GM11168 (cell line): ENCODE measurements around the gene TNFSF8.

Experiments used
- in situ Hi-C: fragments of 300-500 bp; cut with MboI; formaldehyde crosslinking; loops from one replicate; pipeline ENCODE4 v1.12.0; 2022; ENCODE audit warnings: low sequenced_read_pairs; ENCODE audit not compliant: unreplicated experiment

The TNFSF8 gene

DNA sequence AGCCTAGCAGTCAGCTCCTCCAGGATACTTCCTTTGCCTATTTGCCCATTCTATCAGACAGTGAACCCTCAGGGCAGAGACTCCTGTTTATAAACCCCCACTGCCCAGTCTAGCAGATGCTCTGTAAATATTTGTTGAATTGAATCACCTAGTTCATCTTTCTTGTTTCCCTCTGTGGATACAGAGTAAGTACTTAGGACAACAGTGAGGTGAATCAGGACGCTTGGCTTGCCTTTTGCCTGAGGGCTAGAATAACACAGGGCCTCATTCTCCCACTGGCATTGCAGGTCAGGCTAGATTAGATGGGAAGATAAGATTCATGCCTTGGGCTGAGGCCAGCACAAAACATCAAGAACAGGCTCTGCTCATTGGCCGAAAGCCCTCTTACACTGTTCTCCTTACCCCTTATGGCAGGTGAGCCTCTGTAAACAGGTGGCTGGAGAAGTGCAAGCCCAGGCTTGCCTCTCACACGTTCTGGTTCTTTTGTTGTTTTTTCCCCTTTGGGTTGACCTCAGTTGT, 22.2 kb downstream of the TNFSF8 start:
- in situ Hi-C loops: loop anchor here (10.0 kb wide), 1 partner anchor 163 kb away; no protein-coding TSS in a partner anchor

DNA sequence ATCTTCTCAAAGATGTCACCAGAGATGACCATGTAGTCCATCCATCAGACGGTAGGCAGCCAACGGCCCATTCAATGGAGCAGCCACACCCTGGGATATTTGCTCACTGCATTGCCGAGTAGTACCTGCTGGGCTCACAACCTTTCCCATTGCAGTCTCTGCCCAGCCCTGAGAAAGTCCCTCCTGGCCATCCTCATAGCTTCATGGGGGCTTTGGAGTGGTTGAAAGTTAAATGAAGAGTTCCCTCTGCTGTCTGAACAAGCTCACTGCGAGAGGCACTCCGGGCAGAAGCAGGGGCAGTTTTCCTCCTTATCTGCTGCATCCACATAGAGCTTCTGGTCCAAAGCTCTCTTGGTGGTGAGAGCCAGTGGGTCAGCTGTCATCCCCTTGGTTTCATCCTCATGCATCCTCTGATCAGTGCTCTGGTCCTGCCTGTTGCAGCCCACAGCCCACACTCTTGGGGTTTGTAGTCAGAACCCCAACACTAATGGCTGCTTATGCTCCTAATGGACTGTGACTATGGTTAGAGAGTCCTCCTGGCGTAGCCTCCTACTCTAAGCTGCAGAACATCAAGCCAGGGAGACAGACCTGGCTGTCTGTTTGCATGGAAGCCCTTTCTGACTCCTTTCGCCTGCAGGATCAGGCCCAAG, 23.3 kb downstream of the TNFSF8 start:
- in situ Hi-C loops: loop anchor here (10.0 kb wide), 1 partner anchor 162 kb away; no protein-coding TSS in a partner anchor

DNA sequence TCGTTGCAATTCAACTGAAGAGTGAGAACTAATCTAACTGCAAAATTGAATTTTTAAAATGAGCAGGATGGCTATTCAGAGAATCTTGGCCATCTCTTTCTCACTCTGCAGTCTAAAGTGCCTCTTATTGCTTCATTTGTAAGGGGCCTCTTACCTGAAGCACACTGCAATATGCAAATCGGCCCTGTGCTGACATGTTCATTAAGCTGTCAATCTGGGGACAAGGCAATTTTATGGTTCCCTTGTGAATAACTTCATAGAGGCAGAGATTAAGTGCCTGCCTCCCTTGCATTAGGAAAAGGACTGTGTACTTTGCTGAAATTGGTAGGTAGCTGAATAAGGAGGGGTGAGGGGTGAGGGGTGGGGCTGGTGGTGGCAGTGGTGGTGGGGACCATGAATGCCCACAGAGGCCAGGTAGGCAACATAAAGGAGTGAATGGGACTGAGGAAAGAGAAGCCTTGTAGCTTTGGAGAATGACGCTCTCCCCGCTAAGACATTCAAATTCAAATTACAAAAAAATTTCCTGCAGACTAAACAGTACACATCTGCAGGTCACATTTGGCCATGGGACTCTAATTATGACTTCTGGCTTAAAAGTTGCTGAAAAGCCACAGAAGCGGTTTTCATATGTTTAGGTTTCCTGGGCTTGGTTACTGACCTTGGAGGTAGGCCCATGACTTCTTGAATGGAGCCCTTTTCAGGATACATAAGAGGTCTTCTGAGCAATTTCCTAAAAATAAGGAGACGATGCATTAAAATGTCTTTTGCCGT, 25.0 kb downstream of the TNFSF8 start:
- in situ Hi-C loops: loop anchor here (10.0 kb wide), 1 partner anchor 161 kb away; no protein-coding TSS in a partner anchor

- in situ Hi-C loops: loop anchor here (10.0 kb wide), 1 partner anchor 158 kb away; no protein-coding TSS in a partner anchor
Observed at GRCh38 chr9:114902786-114903524, 27.4 kb downstream of the TNFSF8 start.

GRCh38 chr9:114900942-114901802, 29.2 kb downstream of the TNFSF8 start:
- in situ Hi-C loops: loop anchor here (10.0 kb wide), 1 partner anchor 156 kb away; no protein-coding TSS in a partner anchor

DNA sequence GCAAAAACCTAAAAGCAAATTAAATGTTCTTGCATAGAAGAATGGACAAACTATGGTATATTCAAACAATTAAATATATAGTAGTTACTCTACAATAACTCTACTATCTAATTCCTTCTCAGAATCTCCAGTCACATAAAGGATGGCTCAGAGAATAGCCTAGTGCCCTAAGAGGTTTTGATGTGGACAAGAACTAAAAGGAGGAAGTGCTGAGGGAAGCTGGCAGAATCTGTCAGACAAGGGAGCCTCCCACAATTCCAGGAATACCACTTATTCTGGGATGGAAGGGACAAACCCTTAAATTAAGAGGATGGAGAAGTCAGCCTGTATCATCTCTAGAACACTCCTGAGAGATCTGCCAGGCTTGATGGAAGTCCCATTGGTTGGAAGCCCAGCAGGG, 30.4 kb downstream of the TNFSF8 start:
- in situ Hi-C loops: loop anchor here (10.0 kb wide), 1 partner anchor 155 kb away; no protein-coding TSS in a partner anchor

DNA sequence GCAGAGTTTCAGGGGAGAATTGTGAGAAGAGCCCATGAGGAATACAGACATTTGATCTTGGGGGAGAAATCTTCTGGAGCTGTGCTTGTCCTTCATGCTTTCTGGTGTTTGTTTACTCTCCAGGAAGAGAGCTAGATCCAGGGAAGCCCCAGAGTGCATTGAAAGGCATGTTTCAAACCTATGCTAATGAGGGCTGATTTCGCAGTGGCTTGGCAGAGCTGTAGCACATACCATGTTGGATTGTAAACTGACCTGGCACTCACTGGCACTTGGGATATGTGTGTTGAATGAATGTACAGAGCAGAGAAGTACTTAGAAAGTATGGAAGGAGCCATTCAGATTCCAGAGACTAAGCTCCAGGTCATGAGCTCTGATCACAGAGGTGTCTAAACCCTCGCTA, 30.9 kb downstream of the TNFSF8 start:
- in situ Hi-C loops: no loop called here

DNA sequence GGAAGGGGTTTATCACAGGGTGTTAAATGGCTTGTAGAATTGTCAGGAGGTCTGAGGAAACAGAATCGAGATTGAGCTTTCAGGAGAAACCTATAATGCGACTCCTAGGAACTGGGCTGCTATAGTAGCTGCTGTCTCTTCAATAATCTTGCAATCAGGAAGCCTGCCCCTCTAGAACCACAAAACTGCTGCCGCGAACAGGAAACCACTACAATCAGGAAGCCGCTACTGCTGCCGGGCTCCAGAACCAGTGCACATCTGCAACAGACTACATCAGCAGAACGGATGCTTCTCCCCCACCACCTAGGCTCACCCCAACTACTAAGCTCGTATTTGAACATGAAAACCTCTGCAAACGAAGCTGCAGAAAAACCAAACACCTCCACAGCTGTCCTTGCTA, 31.6 kb downstream of the TNFSF8 start:
- in situ Hi-C loops: no loop called here

DNA sequence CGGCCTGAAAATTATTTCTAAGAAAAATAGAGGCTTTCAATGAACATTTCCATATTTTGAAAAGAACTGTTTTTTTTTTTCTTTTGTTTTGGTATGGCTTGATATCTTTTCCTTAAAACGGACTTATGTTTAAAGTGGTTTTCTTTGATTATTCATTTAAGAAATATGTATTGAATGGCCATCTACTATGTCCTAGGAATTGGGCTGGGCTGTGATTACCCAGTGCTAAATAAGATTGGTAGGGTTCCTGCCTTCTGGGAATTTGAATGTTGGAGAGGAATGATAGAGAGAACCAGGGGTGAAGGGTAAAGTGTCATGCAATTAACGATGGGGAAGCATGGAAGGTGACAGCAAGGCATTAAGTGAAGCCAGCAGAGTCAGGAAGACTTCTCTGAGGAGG, 33.2 kb downstream of the TNFSF8 start:
- in situ Hi-C loops: no loop called here

GRCh38 chr9:114896344-114896743, 34.0 kb downstream of the TNFSF8 start:
- in situ Hi-C loops: no loop called here

DNA sequence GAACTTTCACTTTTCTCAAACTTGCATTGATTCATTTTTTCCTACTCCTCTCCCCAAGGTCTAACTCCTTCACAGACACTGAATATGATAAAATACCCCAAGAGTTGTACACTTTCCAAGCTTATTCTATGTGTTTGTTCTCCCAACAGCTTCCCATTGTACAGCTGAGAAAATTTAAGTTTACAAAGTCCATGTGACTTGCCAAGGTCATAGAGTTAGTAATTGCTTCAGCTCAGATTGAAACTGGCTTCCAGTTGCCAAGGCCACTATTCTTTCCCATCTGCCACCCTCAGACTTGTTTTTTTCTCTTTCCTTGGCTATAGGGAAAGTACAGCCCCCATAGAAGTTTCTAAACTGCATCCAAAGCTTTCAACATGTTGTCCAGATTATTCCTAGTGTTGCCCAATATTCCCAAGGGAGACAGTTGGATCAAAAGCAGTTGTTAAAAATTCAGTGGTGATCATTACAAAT, 34.8 kb downstream of the TNFSF8 start:
- in situ Hi-C loops: no loop called here

DNA sequence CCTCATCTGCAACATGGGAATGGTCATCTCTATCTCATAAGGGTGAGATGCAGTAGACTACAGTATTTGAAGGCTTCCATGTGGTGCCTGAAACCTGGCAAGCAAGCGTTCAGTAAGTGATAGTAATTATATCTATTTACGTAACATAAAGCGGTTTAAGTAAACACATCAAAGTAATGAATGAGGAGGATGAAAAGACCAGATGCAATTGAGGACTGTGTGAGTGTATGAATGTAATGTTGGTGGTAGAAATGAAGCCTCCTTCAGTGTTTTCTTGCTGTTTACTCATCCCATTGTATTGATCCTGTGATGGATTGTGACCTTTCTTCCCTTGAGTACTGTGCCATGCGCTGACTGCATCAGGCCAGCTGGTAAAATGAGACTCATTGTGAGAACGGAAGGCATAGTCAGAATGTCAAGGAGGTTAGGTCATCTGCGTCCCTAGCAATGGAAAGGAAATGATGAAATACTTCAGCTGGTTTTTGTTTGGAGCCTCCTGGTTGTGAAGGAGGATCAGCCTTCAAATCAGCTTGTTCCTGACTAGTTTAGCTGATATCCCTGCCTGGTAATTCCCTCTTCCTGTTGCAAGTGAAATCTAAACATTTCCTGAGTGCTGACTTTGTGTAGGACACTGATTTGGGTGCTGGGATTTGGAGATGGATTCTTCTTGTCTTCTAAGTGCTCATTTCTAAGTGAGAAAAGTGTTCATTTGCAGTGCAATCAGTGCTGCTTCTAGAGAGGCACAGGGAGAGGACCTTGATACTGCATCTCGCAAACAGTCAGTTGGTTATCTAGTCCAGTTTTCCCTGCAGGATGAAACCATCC, 35.6 kb downstream of the TNFSF8 start:
- in situ Hi-C loops: no loop called here

GRCh38 chr9:114894206-114894605, 36.2 kb downstream of the TNFSF8 start:
- in situ Hi-C loops: no loop called here

- in situ Hi-C loops: no loop called here
Observed at GRCh38 chr9:114893221-114894010, 37.0 kb downstream of the TNFSF8 start.

DNA sequence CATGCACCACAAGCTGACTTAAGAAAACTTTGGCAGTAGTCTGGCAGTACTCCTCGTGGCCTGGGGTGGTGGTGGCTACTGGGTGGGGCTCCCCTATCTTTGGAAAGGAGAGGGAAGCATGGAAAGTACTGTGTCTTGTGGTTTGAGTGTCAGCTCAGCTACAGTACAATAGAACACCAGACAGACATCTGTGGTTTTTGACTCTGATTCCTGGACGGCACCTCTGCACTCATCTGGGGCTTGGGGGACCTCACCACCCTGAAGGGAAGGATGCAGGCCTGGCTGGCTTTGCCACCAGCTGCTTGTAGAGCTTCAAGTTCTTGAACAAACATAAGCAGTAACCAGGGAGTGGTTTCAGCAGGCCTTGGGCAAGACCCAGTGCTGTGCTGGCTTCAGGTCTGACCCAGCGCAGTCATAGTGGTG, 40.6 kb downstream of the TNFSF8 start:
- in situ Hi-C loops: no loop called here

DNA sequence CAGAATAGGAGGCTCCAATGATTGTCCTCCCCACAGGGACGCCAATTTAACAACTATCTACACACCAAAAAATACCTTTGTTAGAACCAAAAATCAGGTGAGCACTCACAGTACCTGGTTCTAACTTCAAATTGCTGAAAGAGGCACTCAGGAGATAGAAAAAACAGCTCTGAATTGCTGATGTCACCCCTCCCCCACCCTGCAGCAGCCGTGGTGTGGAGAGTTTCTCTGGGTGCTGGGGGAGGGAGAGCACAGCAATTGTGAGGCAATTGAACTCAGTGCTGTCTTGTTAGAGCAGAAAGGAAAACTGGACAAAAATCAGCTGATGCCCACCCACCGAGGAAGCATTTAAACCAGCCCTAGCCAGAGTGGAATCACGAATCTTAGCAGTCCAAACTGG, 41.8 kb downstream of the TNFSF8 start:
- in situ Hi-C loops: no loop called here

DNA sequence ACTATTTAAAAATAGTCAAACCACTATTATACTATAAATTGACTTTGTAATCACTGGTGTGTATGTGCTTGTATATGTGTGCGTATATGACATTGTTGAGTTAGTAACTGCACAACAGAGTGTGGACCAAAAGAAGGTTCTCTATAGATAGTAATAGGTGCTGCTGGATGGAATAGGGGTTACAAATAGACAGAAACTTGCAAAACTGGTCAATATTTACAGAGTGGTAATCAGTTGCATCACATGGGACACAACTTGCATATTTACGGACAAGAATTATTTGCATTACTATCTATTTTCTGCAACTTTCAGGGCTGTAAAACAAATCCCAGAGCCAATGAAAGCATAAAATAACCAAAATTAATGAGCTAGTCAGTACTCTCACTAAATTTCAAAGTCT, 42.4 kb downstream of the TNFSF8 start:
- in situ Hi-C loops: no loop called here
